Natural killer cell treated with Interleukin-12 subunit alpha and Interleukin-12 subunit beta and Interleukin-15 and Interleukin-18, amount 100 ng/mL, for 72 hours (primary cell): ENCODE measurements around the gene NISCH. TPM values are rescaled to one million over a fixed set of nuclear protein-coding genes. Genes with fewer than 3 reads are reported as not detected.

Source experiments
- ATAC-seq, 2 donors: fragments of 150-1000 bp; cut with Tn5 transposase in 1 of 2; sonication (Bioruptor Pico), chemical (Tn5 transposase) in 1 of 2; 2 replicates each; pipeline ENCODE4 v1.10.0; 2021
- DNase-seq: peaks from one replicate; pipeline ENCODE4 v3.0.0; 2022; ENCODE audit warnings: low spot score
- H3K27ac Mint-ChIP-seq, 2 donors: 1 replicate in 1 of 2; 2 replicates in 1 of 2; pipeline ENCODE4 v1.8.0; 2022; ENCODE audit warnings: mixed read lengths in 2 of 2, mild to moderate bottlenecking in 1 of 2, moderate library complexity in 1 of 2
- H3K27me3 Mint-ChIP-seq, 2 donors: 1 replicate in 1 of 2; 2 replicates in 1 of 2; pipeline ENCODE4 v1.8.0; 2022; ENCODE audit warnings: mixed read lengths in 2 of 2
- H3K36me3 Mint-ChIP-seq: one replicate; pipeline ENCODE4 v1.8.0; 2022; ENCODE audit warnings: mixed read lengths
- H3K4me1 Mint-ChIP-seq, 2 donors: 1 replicate in 1 of 2; 2 replicates in 1 of 2; pipeline ENCODE4 v1.8.0; 2022; ENCODE audit warnings: low read depth in 2 of 2, mixed read lengths in 2 of 2, mild to moderate bottlenecking in 1 of 2
- H3K4me3 Mint-ChIP-seq: one replicate; pipeline ENCODE4 v1.8.0; 2022; ENCODE audit warnings: mixed read lengths
- H3K9me3 Mint-ChIP-seq: 2 replicates; pipeline ENCODE4 v1.8.0; 2022; ENCODE audit warnings: mixed read lengths
- total RNA-seq, 2 donors: library from RNA; stranded (reverse); gene quantifications; one replicate each; pipeline ENCODE4 v1.2.3, GENCODE V29; 2022

The NISCH gene
- total RNA-seq, 2 donors from 2014 or later: 72.5 to 116 TPM

- H3K4me3 Mint-ChIP-seq: no peak overlapping the region
- DNase-seq: peak; percentile 54
- H3K9me3 Mint-ChIP-seq: no peaks in the 10 kb centered on the region
- H3K27me3 Mint-ChIP-seq: no peaks in the 10 kb centered on the region
- no peaks in the 10 kb centered on the region for H3K4me1 Mint-ChIP-seq
- H3K36me3 Mint-ChIP-seq: no peaks in the 10 kb centered on the region
- no peak for ATAC-seq
- H3K27ac Mint-ChIP-seq: no peak overlapping the region
Observed at GRCh38 chr3:52439426-52440248, 15.8 kb upstream of the NISCH start.

DNA sequence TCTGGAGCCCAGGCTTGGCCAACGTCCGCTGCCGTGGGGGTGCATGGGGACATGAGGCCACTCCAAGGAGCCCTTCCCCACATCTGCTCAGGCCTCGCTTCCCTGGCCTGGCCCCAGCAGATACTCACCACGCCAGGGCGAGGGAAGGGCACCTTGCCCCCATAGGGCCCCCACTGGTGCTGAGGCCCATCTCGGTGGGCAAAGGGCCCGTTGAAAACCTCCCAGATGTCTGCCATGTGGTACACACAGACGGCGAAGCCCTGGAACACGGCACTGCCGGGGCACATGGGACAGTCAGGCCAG is 15.2 kb upstream of the NISCH start:
- H3K27ac Mint-ChIP-seq: no peak overlapping the region
- H3K9me3 Mint-ChIP-seq: no peaks in the 10 kb centered on the region
- H3K36me3 Mint-ChIP-seq: no peaks in the 10 kb centered on the region
- no peak for ATAC-seq
- DNase-seq: peak; percentile 32
- H3K4me3 Mint-ChIP-seq: no peak overlapping the region
- H3K4me1 Mint-ChIP-seq: no peaks in the 10 kb centered on the region
- no peaks in the 10 kb centered on the region for H3K27me3 Mint-ChIP-seq

DNA sequence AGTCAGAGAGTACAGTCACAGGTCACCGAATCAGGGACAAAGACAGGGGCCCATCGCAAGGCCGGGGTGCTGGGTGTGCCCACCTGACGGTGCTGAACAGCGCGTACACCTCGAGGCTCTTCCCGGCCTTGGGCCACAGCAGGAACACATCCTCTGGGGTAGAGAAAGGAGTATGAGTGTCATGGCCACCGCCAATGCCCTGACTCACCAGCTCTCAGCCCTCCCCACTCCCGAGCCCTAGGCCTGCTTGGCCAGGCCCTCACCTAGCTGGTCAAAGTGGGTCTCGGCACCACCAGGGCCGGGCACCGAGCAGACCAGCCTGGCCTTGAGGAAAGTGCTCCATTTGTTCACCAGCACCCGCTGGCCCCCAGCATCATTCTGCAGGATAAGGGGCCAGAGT is 14.7 kb upstream of the NISCH start:
- no peak for ATAC-seq
- Mint-ChIP-seq H3K4me3 (no peak overlapping the region), H3K27ac (no peak overlapping the region), H3K36me3 (no peaks in the 10 kb centered on the region), H3K27me3 (no peaks in the 10 kb centered on the region), H3K9me3 (no peaks in the 10 kb centered on the region), H3K4me1 (no peaks in the 10 kb centered on the region)
- no peak for DNase-seq

DNA sequence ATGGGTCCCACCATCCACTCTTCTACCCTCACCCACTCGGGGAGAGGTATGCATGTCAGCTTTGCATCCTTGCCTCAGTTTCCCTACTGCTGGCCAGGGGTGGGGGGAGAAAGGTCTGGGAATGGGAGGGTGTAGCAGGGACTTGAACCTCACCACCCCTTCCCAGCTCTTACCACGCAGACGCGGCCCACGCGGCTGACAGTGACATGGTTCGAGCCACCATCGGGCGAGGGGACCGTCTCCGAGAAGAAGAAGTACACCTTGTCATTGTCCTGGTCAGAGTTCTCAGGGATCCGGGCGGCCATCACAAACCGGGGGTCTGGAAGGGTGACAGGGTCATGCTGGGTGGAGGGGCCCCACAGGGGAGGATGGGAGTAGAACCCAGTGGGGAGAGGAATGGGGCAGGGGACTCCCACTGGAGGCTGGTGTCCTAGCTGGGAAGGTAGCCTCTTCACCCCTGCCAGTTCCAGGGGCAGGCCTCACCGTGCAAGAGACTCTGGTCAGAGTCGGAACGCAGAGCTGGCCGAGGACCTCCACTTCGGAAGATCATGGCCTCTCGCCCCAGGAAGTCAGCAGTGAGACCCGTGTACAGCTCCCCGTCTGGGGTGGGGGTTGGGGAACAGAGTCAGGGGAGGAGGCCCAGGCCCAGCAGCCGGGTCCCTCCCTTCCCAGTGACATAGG is 14.2 kb upstream of the NISCH start:
- ATAC-seq (no peak), DNase-seq (peak; percentile 48)
- no peak overlapping the region for H3K27ac Mint-ChIP-seq
- no peaks in the 10 kb centered on the region for H3K36me3 Mint-ChIP-seq
- no peaks in the 10 kb centered on the region for H3K4me1 Mint-ChIP-seq
- no peak overlapping the region for H3K4me3 Mint-ChIP-seq
- no peaks in the 10 kb centered on the region for H3K9me3 Mint-ChIP-seq
- H3K27me3 Mint-ChIP-seq: no peaks in the 10 kb centered on the region

- Mint-ChIP-seq H3K4me1 (peaks cover under 1 to 2% of the 10 kb centered on the region in 2 donors), H3K27ac (no peak overlapping the region), H3K27me3 (no peaks in the 10 kb centered on the region), H3K9me3 (no peaks in the 10 kb centered on the region), H3K4me3 (no peak overlapping the region), H3K36me3 (no peaks in the 10 kb centered on the region)
- no peak for ATAC-seq
- peak; percentile 56 for DNase-seq
Observed at GRCh38 chr3:52441772-52442332, 13.6 kb upstream of the NISCH start.

- H3K4me1 Mint-ChIP-seq: peaks cover 5 to 6% of the 10 kb centered on the region in 2 donors
Observed at GRCh38 chr3:52442409-52443267, 12.8 kb upstream of the NISCH start.

DNA sequence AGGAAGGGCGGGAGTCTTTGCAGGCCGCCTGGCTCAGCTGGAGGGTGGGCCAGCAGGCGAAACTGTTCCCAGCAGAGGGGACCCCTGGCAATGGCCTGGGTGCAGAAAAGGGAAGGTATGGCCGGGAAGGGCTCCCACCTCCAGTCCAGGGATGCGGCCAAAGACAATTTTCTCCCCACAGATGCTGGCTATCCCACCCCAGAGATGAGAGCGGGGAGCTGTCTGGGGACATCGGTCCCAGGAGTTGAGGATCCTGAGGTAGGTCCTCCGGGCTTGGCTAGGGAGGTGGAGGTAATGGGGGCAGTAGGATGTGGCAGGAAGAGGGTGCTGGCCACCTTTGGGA is 12.2 kb upstream of the NISCH start:
- no peaks in the 10 kb centered on the region for H3K27me3 Mint-ChIP-seq
- H3K4me3 Mint-ChIP-seq: no peak overlapping the region
- ATAC-seq: no peak
- peak; percentile 37 for DNase-seq
- H3K4me1 Mint-ChIP-seq: peaks cover 5 to 6% of the 10 kb centered on the region in 2 donors
- H3K27ac Mint-ChIP-seq: no peak overlapping the region
- H3K9me3 Mint-ChIP-seq: no peaks in the 10 kb centered on the region
- H3K36me3 Mint-ChIP-seq: no peaks in the 10 kb centered on the region

More at GRCh38 chr3:52442409-52443267, 12.8 kb upstream of the NISCH start:
- Mint-ChIP-seq H3K9me3 (no peaks in the 10 kb centered on the region), H3K4me3 (no peak overlapping the region), H3K27me3 (no peaks in the 10 kb centered on the region), H3K27ac (no peak overlapping the region), H3K36me3 (no peaks in the 10 kb centered on the region)
- ATAC-seq: no peak
- peak; percentile 44 for DNase-seq

- H3K27ac Mint-ChIP-seq: no peak overlapping the region
- H3K4me1 Mint-ChIP-seq: peaks cover 5 to 6% of the 10 kb centered on the region in 2 donors
- ATAC-seq: no peak
- DNase-seq: peak; percentile 41
- H3K9me3 Mint-ChIP-seq: no peaks in the 10 kb centered on the region
- H3K27me3 Mint-ChIP-seq: no peaks in the 10 kb centered on the region
- no peak overlapping the region for H3K4me3 Mint-ChIP-seq
- H3K36me3 Mint-ChIP-seq: no peaks in the 10 kb centered on the region
Observed at GRCh38 chr3:52443791-52444687, 11.4 kb upstream of the NISCH start.

GRCh38 chr3:52444860-52445793 is 10.3 kb upstream of the NISCH start, which contains the start of gene SEMA3G:
Gene SEMA3G (minus strand): TSS chr3:52445103. CDS start chr3:52445027, 76 bp downstream.
- peaks cover 5 to 6% of the 10 kb centered on the region in 2 donors for H3K4me1 Mint-ChIP-seq
- no peaks in the 10 kb centered on the region for H3K27me3 Mint-ChIP-seq
- H3K36me3 Mint-ChIP-seq: no peaks in the 10 kb centered on the region
- no peak within 1 kb of the TSS for H3K4me3 Mint-ChIP-seq
- no peak within 1 kb of the TSS for H3K27ac Mint-ChIP-seq
- H3K9me3 Mint-ChIP-seq: no peaks in the 10 kb centered on the region
- DNase-seq (peak; percentile 76), ATAC-seq (peak; percentile 90)

DNA sequence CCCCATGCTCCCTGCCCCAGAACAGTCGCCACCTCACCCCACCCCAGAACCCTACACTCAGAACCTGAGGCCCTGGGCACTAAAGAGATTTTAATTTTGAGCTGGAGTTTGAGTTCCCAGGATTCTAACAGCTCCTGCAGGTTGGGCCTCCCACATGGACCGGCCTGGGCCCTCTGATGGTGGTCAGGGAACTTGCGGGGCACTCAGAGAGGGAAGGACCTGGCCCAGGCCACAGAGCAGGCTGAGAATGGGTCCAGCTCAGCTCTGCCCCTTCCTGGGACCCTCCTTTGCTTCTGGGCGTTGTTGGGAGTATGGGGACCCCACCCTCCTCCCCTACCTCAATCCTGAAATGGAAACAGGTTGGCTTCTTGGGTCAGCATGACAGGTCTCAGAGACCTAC is 9.4 kb upstream of the NISCH start:
- no peaks in the 10 kb centered on the region for H3K9me3 Mint-ChIP-seq
- ATAC-seq (no peak), DNase-seq (peak; percentile 29)
- H3K27me3 Mint-ChIP-seq: no peaks in the 10 kb centered on the region
- H3K36me3 Mint-ChIP-seq: no peaks in the 10 kb centered on the region
- H3K4me3 Mint-ChIP-seq: no peak overlapping the region
- H3K27ac Mint-ChIP-seq: no peak overlapping the region
- peaks cover 5 to 6% of the 10 kb centered on the region in 2 donors for H3K4me1 Mint-ChIP-seq

DNA sequence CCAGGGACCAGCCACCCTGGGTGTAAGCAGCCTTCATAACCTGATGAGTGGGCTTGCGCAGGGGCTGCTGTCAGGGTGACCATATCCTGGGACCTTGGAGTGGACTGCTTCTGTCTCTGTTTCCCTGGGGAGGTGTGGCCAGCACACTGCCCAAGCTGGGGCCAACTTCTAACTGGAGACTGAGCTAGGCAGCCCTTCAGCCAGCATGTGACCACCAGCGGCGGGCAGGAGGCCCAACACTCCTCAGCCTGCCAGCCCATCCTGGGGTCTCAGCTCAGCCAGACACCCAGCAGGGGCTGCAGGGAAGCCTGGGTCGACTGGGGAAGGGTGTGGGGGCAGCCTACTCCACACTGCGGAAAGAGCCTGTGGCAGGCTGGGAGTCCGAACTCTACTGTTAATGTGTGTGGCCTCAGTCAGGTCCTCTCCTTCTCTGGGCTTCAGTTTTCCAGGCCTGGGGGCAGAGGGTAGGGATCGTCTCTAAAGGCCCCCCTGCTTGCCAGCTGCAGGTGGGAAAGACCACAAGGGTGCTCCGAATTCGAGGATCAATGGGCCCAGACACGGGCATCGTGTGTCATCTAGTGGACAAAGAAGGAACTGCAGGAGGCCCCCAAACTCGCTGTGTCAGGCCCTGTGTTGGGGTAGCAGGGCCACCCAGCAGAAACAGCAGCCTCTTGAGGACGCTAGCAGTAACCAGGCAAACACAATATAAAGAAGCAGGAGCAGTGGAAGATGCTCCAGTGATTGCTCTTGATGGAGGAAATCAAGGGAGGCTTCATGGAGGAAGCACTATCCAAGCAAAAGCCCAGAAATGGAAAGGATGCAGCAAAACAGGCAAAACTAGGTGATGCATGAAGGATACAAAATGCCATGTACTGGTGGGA is 8.5 kb upstream of the NISCH start:
- Mint-ChIP-seq H3K4me1 (peaks cover 5 to 6% of the 10 kb centered on the region in 2 donors), H3K36me3 (no peaks in the 10 kb centered on the region), H3K4me3 (no peak overlapping the region), H3K27me3 (no peaks in the 10 kb centered on the region), H3K9me3 (no peaks in the 10 kb centered on the region), H3K27ac (no peak overlapping the region)
- ATAC-seq: peak; percentile 61 to 71
- DNase-seq: peak; percentile 75
